LNCAP (cell line): ENCODE measurements around the gene ARHGAP8.

Experiments
- CTCF ChIP-seq: fragments of 450-650 bp; IDR thresholded peaks from 2 replicates; pipeline ENCODE4 v1.5.1; 2017; ENCODE audit warnings: mild to moderate bottlenecking

The ARHGAP8 gene

GRCh38 chr22:44869196-44869595 lies 116.8 kb downstream of the ARHGAP8 start:
- no peak for TF ChIP-seq CTCF

GRCh38 chr22:44870021-44870420 lies 117.6 kb downstream of the ARHGAP8 start:
- TF ChIP-seq CTCF: no peak

- TF ChIP-seq CTCF: no peak
Observed at GRCh38 chr22:44871782-44872181, 119.4 kb downstream of the ARHGAP8 start.

GRCh38 chr22:44876921-44877320 lies 124.5 kb downstream of the ARHGAP8 start:
- no peak for TF ChIP-seq CTCF

GRCh38 chr22:44878483-44879300 lies 126.3 kb downstream of the ARHGAP8 start:
- TF ChIP-seq CTCF: no peak

- no peak for TF ChIP-seq CTCF
Observed at GRCh38 chr22:44879301-44879680, 126.9 kb downstream of the ARHGAP8 start.

GRCh38 chr22:44880610-44881290 lies 128.4 kb downstream of the ARHGAP8 start:
- TF ChIP-seq CTCF: no peak
